ENCODE measurements around the gene ELN.

- no peak for TF ChIP-seq CTCF (IDR thresholded peaks at IDR 0.05; ENCODE audit: poor library complexity)
- TF ChIP-seq EZH2 (IDR thresholded peaks at IDR 0.05; ENCODE audit: borderline replicate concordance), result no peak
Observed at GRCh38 chr7:74051193-74051592, 23.2 kb downstream of the ELN start.

Measured in hepatocyte (in vitro differentiated cells).